Measurements from ENCODE around the gene IMMP1L.

DNA sequence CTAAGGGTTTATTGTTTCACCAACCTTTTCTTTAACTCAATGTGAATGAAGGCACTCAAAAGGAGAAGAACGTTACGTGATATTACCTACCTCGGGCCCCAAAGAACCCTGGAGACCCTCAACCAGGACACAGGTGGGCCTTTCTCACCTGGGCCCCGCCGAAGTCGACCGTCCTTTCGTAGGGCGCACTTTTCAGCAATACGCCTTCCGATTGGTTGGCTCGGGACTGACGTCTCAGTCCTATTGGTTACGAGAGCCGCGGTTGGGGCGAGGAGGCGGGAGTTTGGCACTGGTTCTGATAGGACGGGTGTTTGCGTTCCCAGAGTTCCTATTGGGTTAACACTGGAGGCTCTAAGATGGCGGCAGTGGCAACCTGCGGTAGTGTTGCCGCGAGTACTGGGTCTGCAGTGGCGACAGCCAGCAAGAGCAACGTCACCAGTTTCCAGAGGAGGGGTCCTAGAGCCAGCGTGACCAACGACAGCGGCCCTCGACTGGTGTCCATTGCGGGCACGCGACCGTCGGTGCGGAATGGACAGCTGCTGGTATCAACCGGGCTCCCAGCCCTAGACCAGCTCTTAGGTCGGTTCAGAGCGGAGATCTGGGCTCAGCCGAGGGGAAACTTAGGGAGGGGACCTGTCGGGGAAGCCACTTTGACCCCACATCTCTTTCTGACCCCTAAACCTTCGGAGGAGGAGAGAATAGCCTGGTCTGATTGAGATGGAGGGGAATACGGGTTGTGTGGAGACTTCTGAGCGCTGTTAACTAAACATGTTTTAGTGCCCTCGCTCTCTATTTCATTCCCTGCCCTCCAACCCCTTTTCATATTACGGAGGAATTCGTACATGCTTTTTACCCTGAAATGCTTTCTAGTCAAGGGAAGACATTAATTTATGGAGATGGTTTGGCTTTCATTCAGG, at the start of gene IMMP1L, which contains the start of gene ELP4:
- TF ChIP-seq CTCF (IDR thresholded peaks at IDR 0.05), result no peak
- TF ChIP-seq POLR2A (IDR thresholded peaks at IDR 0.05), result peak in 1 of 2 donors; percentile 17
- TF ChIP-seq POLR2AphosphoS5 (IDR thresholded peaks at IDR 0.05), result peak in 2 of 3 donors; percentile 35 to 47
